HepG2 (cell line): Measurements from ENCODE around the gene RBL1. TPM values are rescaled to one million over a fixed set of nuclear protein-coding genes. Genes with fewer than 3 reads are reported as not detected.
A peak's percentile ranks its signal among the peaks of the same experiment; 100 is the strongest.

Experiments
- GFI1 ChIP-seq: sonication (generic); formaldehyde crosslinking; IDR thresholded peaks from 2 replicates; pipeline ENCODE4 v1.5.0; 2020; ENCODE audit warnings: missing genetic modification reagents, mild to moderate bottlenecking, borderline replicate concordance
- NAIF1 ChIP-seq: sonication (generic); formaldehyde crosslinking; IDR thresholded peaks from 2 replicates; pipeline ENCODE4 v1.5.0; 2020; ENCODE audit warnings: mild to moderate bottlenecking, missing genetic modification reagents, borderline replicate concordance
- NPAS2 ChIP-seq: sonication (generic); formaldehyde crosslinking; IDR thresholded peaks from 2 replicates; pipeline ENCODE4 v1.8.0; 2022; ENCODE audit warnings: mild to moderate bottlenecking, missing genetic modification reagents, borderline replicate concordance
- RBAK ChIP-seq: sonication (generic); formaldehyde crosslinking; IDR thresholded peaks from 2 replicates; pipeline ENCODE4 v1.5.1; 2020; ENCODE audit warnings: mild to moderate bottlenecking, missing genetic modification reagents
- SP5 ChIP-seq: IDR thresholded peaks from 2 replicates; pipeline ENCODE4 v1.6.1; 2016; ENCODE audit warnings: low read depth, borderline replicate concordance
- TEAD2 ChIP-seq: sonication (generic); formaldehyde crosslinking; IDR thresholded peaks from 2 replicates; pipeline ENCODE4 v1.9.0; 2021; ENCODE audit warnings: missing genetic modification reagents
- U2AF2 ChIP-seq: fragments of 200-400 bp; formaldehyde crosslinking; IDR thresholded peaks from 2 replicates; pipeline ENCODE4 v1.6.1; 2017; ENCODE audit warnings: low read depth, mild to moderate bottlenecking, low read length
- ZBTB33 ChIP-seq: sonication (generic); formaldehyde crosslinking; IDR thresholded peaks from 2 replicates; pipeline ENCODE4 v1.4.0; 2020; ENCODE audit warnings: missing genetic modification reagents
- ZKSCAN5 ChIP-seq: sonication (generic); formaldehyde crosslinking; IDR thresholded peaks from 2 replicates; pipeline ENCODE4 v1.5.1; 2020; ENCODE audit warnings: mild to moderate bottlenecking, missing genetic modification reagents
- ZNF34 ChIP-seq: sonication (generic); formaldehyde crosslinking; IDR thresholded peaks from 2 replicates; pipeline ENCODE4 v1.4.0; 2020; ENCODE audit warnings: mild to moderate bottlenecking, missing genetic modification reagents, borderline replicate concordance
- ZNF430 ChIP-seq: sonication (generic); formaldehyde crosslinking; IDR thresholded peaks from 2 replicates; pipeline ENCODE4 v1.9.0; 2021; ENCODE audit warnings: mild to moderate bottlenecking, missing genetic modification reagents
- ZNF800 ChIP-seq: sonication (generic); formaldehyde crosslinking; IDR thresholded peaks from 2 replicates; pipeline ENCODE4 v1.4.0; 2020; ENCODE audit warnings: missing genetic modification reagents
- ZNF850 ChIP-seq: sonication (generic); formaldehyde crosslinking; conservative IDR thresholded peaks from 2 replicates; pipeline ENCODE4 v1.9.0; 2021; ENCODE audit warnings: mild to moderate bottlenecking, missing genetic modification reagents
- ZSCAN12 ChIP-seq: sonication (generic); formaldehyde crosslinking; IDR thresholded peaks from 2 replicates; pipeline ENCODE4 v1.9.0; 2021; ENCODE audit warnings: mild to moderate bottlenecking, missing genetic modification reagents
- polyA plus RNA-seq, 8 experiments: library from polyadenylated mRNA; depleted of rRNA in 3 of 8; stranded (reverse) in 7 of 8; unstranded in 1 of 8; fragments of >200 nt; fragmentation: Illumina TruSeq in 4 of 8; extraction: Trizol in 4 of 8; gene quantifications; 2 replicates each; pipeline versions ENCODE4 v1.2.1 to v1.2.3, GENCODE V29; 2011 to 2016; ENCODE audit warnings: low read depth in 4 of 8, missing spikeins in 1 of 8, mixed read lengths in 1 of 8; ENCODE audit not compliant: insufficient read depth in 1 of 8
- total RNA-seq, 5 experiments: library from RNA; depleted of rRNA; stranded (reverse); fragments of >200 nt; fragmentation: Illumina TruSeq; extraction: Trizol; gene quantifications; 2 replicates each; pipeline ENCODE4 v1.2.3, GENCODE V29; 2016; ENCODE audit warnings: low read depth in 1 of 5
- TF ChIP-seq, protein P1 (sequence below): fragments of 450-650 bp; IDR thresholded peaks from 2 replicates; pipeline ENCODE4 v1.6.1; 2016
- TF ChIP-seq, protein P2 (sequence below): sonication (generic); formaldehyde crosslinking; IDR thresholded peaks from 2 replicates; pipeline ENCODE4 v1.4.0; 2020; ENCODE audit warnings: missing genetic modification reagents
- TF ChIP-seq, protein P3 (sequence below): IDR thresholded peaks from 2 replicates; pipeline ENCODE4 v1.6.1; 2012; ENCODE audit warnings: inconsistent platforms
- TF ChIP-seq, protein P4 (sequence below): sonication (generic); formaldehyde crosslinking; IDR thresholded peaks from 2 replicates; pipeline ENCODE4 v1.8.1; 2022; ENCODE audit warnings: low read depth, mild to moderate bottlenecking, missing genetic modification reagents

RBL1 gene
- total and polyA plus RNA-seq, 2 of the 13 experiments (the other 11 are each of a cell fraction or from before 2014, with no cell fraction given), result 6.0 to 27.5 TPM

DNA sequence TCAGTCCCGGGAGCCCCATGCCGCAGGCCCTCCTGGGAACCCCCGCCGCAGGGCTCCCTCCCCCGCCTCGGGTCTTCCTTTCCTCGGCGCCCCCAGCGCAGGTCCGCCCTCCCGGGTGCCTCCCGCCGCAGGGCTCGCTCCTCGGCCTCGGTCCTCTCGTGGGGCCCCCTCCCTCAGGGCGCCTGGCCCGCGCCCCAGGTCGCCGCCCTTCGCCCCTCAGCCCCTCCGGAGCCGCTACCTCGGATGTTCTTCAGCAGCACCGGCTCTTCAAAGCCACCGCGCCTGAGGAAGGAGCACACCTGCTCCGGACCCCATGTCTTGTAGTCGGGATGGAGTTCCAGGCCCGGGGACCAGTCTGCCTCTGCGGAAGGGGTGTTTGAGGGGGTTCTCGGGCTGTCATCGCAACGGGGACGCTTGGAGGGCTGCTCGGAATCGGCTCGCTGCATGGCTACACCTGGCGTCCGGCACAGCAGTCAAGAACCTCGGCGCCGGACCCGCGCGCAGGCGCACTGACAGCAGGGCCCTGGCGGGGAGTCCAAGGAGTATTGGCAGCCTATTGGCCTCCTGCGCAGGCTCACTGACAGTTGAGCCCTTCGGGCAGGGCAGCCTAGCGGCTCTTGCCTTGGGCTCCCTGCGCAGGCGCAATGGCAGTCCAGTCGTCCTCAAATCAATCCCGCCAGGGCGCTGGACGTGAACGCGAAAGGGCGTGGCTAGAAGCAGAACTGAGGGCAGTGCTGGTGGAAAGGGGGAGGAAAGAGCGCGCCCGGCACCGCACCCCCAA is 144.4 kb downstream of the RBL1 start, which contains the start of gene SAMHD1 (continued):
- TF ChIP-seq GFI1 (CRISPR knock-in tag) (peak; percentile 83; the same call in 1 of the 2 replicates), NPAS2 (no peak), U2AF2 (no peak), ZNF850 (CRISPR knock-in tag) (no peak), NAIF1 (CRISPR knock-in tag) (no peak), TEAD2 (0 out of 2 replicates have a peak, but pooled peaks have one; percentile 8), SP5 (CRISPR knock-in tag) (peak; percentile 60; the same call in 1 of the 2 replicates), ZBTB33 (CRISPR knock-in tag) (no peak; the same call in 1 of the 2 replicates), ZKSCAN5 (peak; percentile 34; the same call in 1 of the 2 replicates), ZNF430 (CRISPR knock-in tag) (peak; percentile 98), ZNF800 (0 out of 2 replicates have a peak, but pooled peaks have one; percentile 17), ZNF34 (CRISPR knock-in tag) (no peak; the same call in none of the 2 replicates), ZSCAN12 (peak; percentile 76; the same call in 1 of the 2 replicates), RBAK (CRISPR knock-in tag) (0 out of 2 replicates have a peak, but pooled peaks have one; percentile 40)
- TF ChIP-seq, protein P1, sequence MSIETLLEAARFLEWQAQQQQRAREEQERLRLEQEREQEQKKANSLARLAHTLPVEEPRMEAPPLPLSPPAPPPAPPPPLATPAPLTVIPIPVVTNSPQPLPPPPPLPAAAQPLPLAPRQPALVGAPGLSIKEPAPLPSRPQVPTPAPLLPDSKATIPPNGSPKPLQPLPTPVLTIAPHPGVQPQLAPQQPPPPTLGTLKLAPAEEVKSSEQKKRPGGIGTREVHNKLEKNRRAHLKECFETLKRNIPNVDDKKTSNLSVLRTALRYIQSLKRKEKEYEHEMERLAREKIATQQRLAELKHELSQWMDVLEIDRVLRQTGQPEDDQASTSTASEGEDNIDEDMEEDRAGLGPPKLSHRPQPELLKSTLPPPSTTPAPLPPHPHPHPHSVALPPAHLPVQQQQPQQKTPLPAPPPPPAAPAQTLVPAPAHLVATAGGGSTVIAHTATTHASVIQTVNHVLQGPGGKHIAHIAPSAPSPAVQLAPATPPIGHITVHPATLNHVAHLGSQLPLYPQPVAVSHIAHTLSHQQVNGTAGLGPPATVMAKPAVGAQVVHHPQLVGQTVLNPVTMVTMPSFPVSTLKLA, result peak; percentile 35; the same call in 1 of the 2 replicates
- TF ChIP-seq, protein P2, sequence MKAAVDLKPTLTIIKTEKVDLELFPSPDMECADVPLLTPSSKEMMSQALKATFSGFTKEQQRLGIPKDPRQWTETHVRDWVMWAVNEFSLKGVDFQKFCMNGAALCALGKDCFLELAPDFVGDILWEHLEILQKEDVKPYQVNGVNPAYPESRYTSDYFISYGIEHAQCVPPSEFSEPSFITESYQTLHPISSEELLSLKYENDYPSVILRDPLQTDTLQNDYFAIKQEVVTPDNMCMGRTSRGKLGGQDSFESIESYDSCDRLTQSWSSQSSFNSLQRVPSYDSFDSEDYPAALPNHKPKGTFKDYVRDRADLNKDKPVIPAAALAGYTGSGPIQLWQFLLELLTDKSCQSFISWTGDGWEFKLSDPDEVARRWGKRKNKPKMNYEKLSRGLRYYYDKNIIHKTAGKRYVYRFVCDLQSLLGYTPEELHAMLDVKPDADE, result no peak
- TF ChIP-seq, protein P3, sequence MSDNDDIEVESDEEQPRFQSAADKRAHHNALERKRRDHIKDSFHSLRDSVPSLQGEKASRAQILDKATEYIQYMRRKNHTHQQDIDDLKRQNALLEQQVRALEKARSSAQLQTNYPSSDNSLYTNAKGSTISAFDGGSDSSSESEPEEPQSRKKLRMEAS, result peak; percentile 86
- TF ChIP-seq, protein P4, sequence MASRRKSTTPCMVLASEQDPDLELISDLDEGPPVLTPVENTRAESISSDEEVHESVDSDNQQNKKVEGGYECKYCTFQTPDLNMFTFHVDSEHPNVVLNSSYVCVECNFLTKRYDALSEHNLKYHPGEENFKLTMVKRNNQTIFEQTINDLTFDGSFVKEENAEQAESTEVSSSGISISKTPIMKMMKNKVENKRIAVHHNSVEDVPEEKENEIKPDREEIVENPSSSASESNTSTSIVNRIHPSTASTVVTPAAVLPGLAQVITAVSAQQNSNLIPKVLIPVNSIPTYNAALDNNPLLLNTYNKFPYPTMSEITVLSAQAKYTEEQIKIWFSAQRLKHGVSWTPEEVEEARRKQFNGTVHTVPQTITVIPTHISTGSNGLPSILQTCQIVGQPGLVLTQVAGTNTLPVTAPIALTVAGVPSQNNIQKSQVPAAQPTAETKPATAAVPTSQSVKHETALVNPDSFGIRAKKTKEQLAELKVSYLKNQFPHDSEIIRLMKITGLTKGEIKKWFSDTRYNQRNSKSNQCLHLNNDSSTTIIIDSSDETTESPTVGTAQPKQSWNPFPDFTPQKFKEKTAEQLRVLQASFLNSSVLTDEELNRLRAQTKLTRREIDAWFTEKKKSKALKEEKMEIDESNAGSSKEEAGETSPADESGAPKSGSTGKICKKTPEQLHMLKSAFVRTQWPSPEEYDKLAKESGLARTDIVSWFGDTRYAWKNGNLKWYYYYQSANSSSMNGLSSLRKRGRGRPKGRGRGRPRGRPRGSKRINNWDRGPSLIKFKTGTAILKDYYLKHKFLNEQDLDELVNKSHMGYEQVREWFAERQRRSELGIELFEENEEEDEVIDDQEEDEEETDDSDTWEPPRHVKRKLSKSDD, result 0 out of 2 replicates have a peak, but pooled peaks have one; percentile 41
